OCI-LY3 (cell line): ENCODE data around the gene PHTF2.
"Not testable (repeated sequence)": the region's sequence is repeated elsewhere in the genome, so short reads cannot be mapped to it uniquely, and the experiment has no call there.

ENCODE experiments used
- H2AFZ ChIP-seq: fragments of 200-600, 300-600 bp; shearing (Covaris generic); 2 replicates; pipeline ENCODE4 v1.6.0; 2014; ENCODE audit warnings: antibody characterized with exemption, low read depth, low read length
- H3K27ac ChIP-seq: fragments of 200-600, 300-600 bp; sonication (generic); 2 replicates; pipeline ENCODE4 v1.5.1; 2014; ENCODE audit warnings: mild to moderate bottlenecking, low read length, moderate library complexity, mixed read lengths
- H3K27me3 ChIP-seq: fragments of 200-600, 300-600 bp; sonication (generic); 2 replicates; pipeline ENCODE4 v1.6.1; 2014; ENCODE audit warnings: low read depth, low read length, mixed read lengths
- H3K36me3 ChIP-seq: fragments of 200-600, 300-600 bp; sonication (generic); replicated peaks from 2 replicates; pipeline ENCODE3; 2014; ENCODE audit warnings: low read depth, low read length, mixed read lengths
- H3K4me1 ChIP-seq: fragments of 300-600, 200-600 bp; sonication (generic); 2 replicates; pipeline ENCODE4 v1.6.1; 2014; ENCODE audit warnings: low read length, mixed read lengths
- H3K4me2 ChIP-seq: fragments of 200-600, 300-600 bp; sonication (generic); 2 replicates; pipeline ENCODE4 v1.6.1; 2014; ENCODE audit warnings: low read length, mixed read lengths
- H3K4me3 ChIP-seq: fragments of 300-600, 200-600 bp; sonication (generic); 2 replicates; pipeline ENCODE4 v1.5.1; 2014; ENCODE audit warnings: antibody characterized with exemption, mild to moderate bottlenecking, low read length, moderate library complexity
- H3K79me2 ChIP-seq: fragments of 300-600, 200-600 bp; shearing (Covaris generic); 2 replicates; pipeline ENCODE4 v1.6.1; 2014; ENCODE audit warnings: mild to moderate bottlenecking, low read length, mixed read lengths
- H3K9ac ChIP-seq: fragments of 300-600, 200-600 bp; shearing (Covaris generic); 2 replicates; pipeline ENCODE4 v1.6.0; 2014; ENCODE audit warnings: mild to moderate bottlenecking, low read length, moderate library complexity
- H3K9me3 ChIP-seq: fragments of 200-600, 300-600 bp; shearing (Covaris generic); 2 replicates; pipeline ENCODE4 v1.6.1; 2014; ENCODE audit warnings: low read length, mixed read lengths; ENCODE audit not compliant: insufficient read depth
- H4K20me1 ChIP-seq: fragments of 200-600, 300-600 bp; sonication (generic); 2 replicates; pipeline ENCODE4 v1.6.1; 2016; ENCODE audit warnings: low read length, mixed read lengths; ENCODE audit not compliant: insufficient read depth
- CTCF ChIP-seq: fragments of 200-600, 300-600 bp; sonication (generic); IDR thresholded peaks from 2 replicates; pipeline ENCODE4 v1.5.1; 2014; ENCODE audit warnings: antibody characterized with exemption, low read length, low read depth
- EZH2phosphoT487 ChIP-seq: fragments of 200-600 bp; shearing (Covaris generic); IDR thresholded peaks from 2 replicates; pipeline ENCODE4 v1.6.1; 2018; ENCODE audit warnings: antibody characterized with exemption, mixed run types, low read depth

The PHTF2 gene

GRCh38 chr7:77866370-77866769 lies 67.8 kb downstream of the PHTF2 start:
- Histone ChIP-seq H3K9me3 (no peaks in the 10 kb centered on the region), H3K4me2 (no peak overlapping the region), H3K27ac (no peak overlapping the region), H3K4me3 (no peak overlapping the region), H3K79me2 (no peaks in the 10 kb centered on the region), H2AFZ (no peak overlapping the region), H3K27me3 (no peaks in the 10 kb centered on the region), H4K20me1 (no peaks in the 10 kb centered on the region), H3K9ac (no peak overlapping the region), H3K36me3 (no peaks in the 10 kb centered on the region), H3K4me1 (no peaks in the 10 kb centered on the region)
- TF ChIP-seq CTCF (no peak), EZH2phosphoT487 (no peak)

- H4K20me1 ChIP-seq = no peaks in the 10 kb centered on the region
- H3K4me3 ChIP-seq = no peak overlapping the region
- H2AFZ ChIP-seq = no peak overlapping the region
- no peaks in the 10 kb centered on the region for H3K9me3 ChIP-seq
- no peaks in the 10 kb centered on the region for H3K27me3 ChIP-seq
- no peaks in the 10 kb centered on the region for H3K4me1 ChIP-seq
- TF ChIP-seq CTCF = no peak
- TF ChIP-seq EZH2phosphoT487 = no peak
- no peaks in the 10 kb centered on the region for H3K79me2 ChIP-seq
- no peak overlapping the region for H3K9ac ChIP-seq
- no peak overlapping the region for H3K4me2 ChIP-seq
- H3K36me3 ChIP-seq = no peaks in the 10 kb centered on the region
- no peak overlapping the region for H3K27ac ChIP-seq
Observed at GRCh38 chr7:77866786-77867536, 68.4 kb downstream of the PHTF2 start.

GRCh38 chr7:77867537-77867865 lies 68.9 kb downstream of the PHTF2 start:
- Histone ChIP-seq H3K4me1 (no peaks in the 10 kb centered on the region), H3K9me3 (no peaks in the 10 kb centered on the region), H3K27me3 (no peaks in the 10 kb centered on the region), H3K4me2 (no peak overlapping the region), H3K4me3 (no peak overlapping the region), H3K36me3 (no peaks in the 10 kb centered on the region), H4K20me1 (no peaks in the 10 kb centered on the region), H3K27ac (no peak overlapping the region), H3K9ac (no peak overlapping the region), H3K79me2 (no peaks in the 10 kb centered on the region), H2AFZ (no peak overlapping the region)
- TF ChIP-seq CTCF = no peak
- no peak for TF ChIP-seq EZH2phosphoT487

GRCh38 chr7:77872256-77872655 lies 73.7 kb downstream of the PHTF2 start:
- H3K79me2 ChIP-seq, H3K4me1 ChIP-seq, H3K9me3 ChIP-seq: not testable (repeated sequence)

GRCh38 chr7:77873416-77874327 lies 75.1 kb downstream of the PHTF2 start:
- H2AFZ ChIP-seq, H3K9me3 ChIP-seq, H3K4me2 ChIP-seq, H4K20me1 ChIP-seq, H3K4me1 ChIP-seq, H3K36me3 ChIP-seq, H3K27ac ChIP-seq, H3K79me2 ChIP-seq, H3K4me3 ChIP-seq, H3K9ac ChIP-seq, H3K27me3 ChIP-seq: not testable (repeated sequence)

More at GRCh38 chr7:77872256-77872655, 73.7 kb downstream of the PHTF2 start:
- not testable (repeated sequence) for H3K4me3 ChIP-seq, H3K27me3 ChIP-seq, H3K4me2 ChIP-seq, H3K36me3 ChIP-seq, H3K27ac ChIP-seq, H4K20me1 ChIP-seq, H3K9ac ChIP-seq, H2AFZ ChIP-seq
